ENCODE data around the gene VPS37C. TPM values are rescaled to one million over a fixed set of nuclear protein-coding genes. Genes with fewer than 3 reads are reported as not detected.

VPS37C gene
- total and polyA plus RNA-seq, 9 of the 15 experiments (the other 6 are each of a cell fraction or from before 2014, with no cell fraction given): 0.62 to 29.8 (median 11.5) TPM

GRCh38 chr11:61127991-61128390, 33.2 kb downstream of the VPS37C start:
- H3K9me3 ChIP-seq (replicated peaks; ENCODE audit: control insufficient read depth, insufficient read depth, low read depth, low read length): no peaks in the 10 kb centered on the region
- peaks cover 4% of the 10 kb centered on the region for H3K9me1 ChIP-seq (ENCODE audit: control insufficient read depth, insufficient read depth, low read length)
- H2AFZ ChIP-seq (ENCODE audit: low read depth, low read length): no peak overlapping the region
- TF ChIP-seq, protein P1, sequence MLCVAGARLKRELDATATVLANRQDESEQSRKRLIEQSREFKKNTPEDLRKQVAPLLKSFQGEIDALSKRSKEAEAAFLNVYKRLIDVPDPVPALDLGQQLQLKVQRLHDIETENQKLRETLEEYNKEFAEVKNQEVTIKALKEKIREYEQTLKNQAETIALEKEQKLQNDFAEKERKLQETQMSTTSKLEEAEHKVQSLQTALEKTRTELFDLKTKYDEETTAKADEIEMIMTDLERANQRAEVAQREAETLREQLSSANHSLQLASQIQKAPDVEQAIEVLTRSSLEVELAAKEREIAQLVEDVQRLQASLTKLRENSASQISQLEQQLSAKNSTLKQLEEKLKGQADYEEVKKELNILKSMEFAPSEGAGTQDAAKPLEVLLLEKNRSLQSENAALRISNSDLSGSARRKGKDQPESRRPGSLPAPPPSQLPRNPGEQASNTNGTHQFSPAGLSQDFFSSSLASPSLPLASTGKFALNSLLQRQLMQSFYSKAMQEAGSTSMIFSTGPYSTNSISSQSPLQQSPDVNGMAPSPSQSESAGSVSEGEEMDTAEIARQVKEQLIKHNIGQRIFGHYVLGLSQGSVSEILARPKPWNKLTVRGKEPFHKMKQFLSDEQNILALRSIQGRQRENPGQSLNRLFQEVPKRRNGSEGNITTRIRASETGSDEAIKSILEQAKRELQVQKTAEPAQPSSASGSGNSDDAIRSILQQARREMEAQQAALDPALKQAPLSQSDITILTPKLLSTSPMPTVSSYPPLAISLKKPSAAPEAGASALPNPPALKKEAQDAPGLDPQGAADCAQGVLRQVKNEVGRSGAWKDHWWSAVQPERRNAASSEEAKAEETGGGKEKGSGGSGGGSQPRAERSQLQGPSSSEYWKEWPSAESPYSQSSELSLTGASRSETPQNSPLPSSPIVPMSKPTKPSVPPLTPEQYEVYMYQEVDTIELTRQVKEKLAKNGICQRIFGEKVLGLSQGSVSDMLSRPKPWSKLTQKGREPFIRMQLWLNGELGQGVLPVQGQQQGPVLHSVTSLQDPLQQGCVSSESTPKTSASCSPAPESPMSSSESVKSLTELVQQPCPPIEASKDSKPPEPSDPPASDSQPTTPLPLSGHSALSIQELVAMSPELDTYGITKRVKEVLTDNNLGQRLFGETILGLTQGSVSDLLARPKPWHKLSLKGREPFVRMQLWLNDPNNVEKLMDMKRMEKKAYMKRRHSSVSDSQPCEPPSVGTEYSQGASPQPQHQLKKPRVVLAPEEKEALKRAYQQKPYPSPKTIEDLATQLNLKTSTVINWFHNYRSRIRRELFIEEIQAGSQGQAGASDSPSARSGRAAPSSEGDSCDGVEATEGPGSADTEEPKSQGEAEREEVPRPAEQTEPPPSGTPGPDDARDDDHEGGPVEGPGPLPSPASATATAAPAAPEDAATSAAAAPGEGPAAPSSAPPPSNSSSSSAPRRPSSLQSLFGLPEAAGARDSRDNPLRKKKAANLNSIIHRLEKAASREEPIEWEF (CRISPR knock-in tag; IDR thresholded peaks at IDR 0.05): no peak
- peak; percentile 32; the same call in 1 of the 2 replicates for TF ChIP-seq EGR1 (conservative IDR thresholded peaks at IDR 0.05)
- no peak for TF ChIP-seq EZH2 (IDR thresholded peaks at IDR 0.05; ENCODE audit: borderline replicate concordance, low read depth, low read length)
- peak; percentile 42; the same call in 1 of the 2 replicates for TF ChIP-seq POLR2G (IDR thresholded peaks at IDR 0.05; ENCODE audit: low read depth, low read length)
- TF ChIP-seq MCM5 (IDR thresholded peaks at IDR 0.05; ENCODE audit: low read depth): no peak
- TF ChIP-seq, protein P2, sequence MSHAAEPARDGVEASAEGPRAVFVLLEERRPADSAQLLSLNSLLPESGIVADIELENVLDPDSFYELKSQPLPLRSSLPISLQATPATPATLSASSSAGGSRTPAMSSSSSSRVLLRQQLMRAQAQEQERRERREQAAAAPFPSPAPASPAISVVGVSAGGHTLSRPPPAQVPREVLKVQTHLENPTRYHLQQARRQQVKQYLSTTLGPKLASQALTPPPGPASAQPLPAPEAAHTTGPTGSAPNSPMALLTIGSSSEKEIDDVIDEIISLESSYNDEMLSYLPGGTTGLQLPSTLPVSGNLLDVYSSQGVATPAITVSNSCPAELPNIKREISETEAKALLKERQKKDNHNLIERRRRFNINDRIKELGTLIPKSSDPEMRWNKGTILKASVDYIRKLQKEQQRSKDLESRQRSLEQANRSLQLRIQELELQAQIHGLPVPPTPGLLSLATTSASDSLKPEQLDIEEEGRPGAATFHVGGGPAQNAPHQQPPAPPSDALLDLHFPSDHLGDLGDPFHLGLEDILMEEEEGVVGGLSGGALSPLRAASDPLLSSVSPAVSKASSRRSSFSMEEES (CRISPR knock-in tag; IDR thresholded peaks at IDR 0.05): peak; percentile 62
- peaks cover 5% of the 10 kb centered on the region; the same call in 2 of the 3 replicates for H3K36me3 ChIP-seq (ENCODE audit: control insufficient read depth, insufficient read depth, low read length)
- H3K27me3 ChIP-seq (ENCODE audit: control insufficient read depth in 2 of 2, insufficient read depth in 2 of 2, low read length in 2 of 2): peaks cover 27 to 34% of the 10 kb centered on the region in 2 experiments
- H3K9ac ChIP-seq (ENCODE audit: insufficient read depth in 1 of 2, low read depth in 2 of 2, low read length in 2 of 2): no peak overlapping the region
- ATAC-seq: no peak
- intact Hi-C loops (cut with micrococcal nuclease) (loop anchor here (5.0 kb wide), 2 partner anchors 296 to 351 kb away; no protein-coding TSS in a partner anchor), in situ Hi-C loops (cut with MboI) (no loop called here)
- FAIRE-seq: no peak
- H3K4me2 ChIP-seq (ENCODE audit: insufficient read depth, low read length): no peak overlapping the region
- H3K4me3 ChIP-seq: no peak overlapping the region
- H3K79me2 ChIP-seq (ENCODE audit: control insufficient read depth, insufficient read depth, low read length): no peaks in the 10 kb centered on the region
- ChIA-PET CTCF (ENCODE audit: low intra/inter-chr PET ratio) (interaction anchor here (0.6 kb wide), 1 partner anchor 66 kb away, joined by 3 read pairs; no protein-coding TSS in a partner anchor), POLR2A (interaction anchor here (0.6 kb wide), 2 partner anchors 9 to 15 kb away, joined by 3 to 5 read pairs; no protein-coding TSS in a partner anchor)
- WGBS (ENCODE audit: insufficient coverage, low coverage, missing lambda C conversion rate): 66% methylated on average over 9 of the region's 9 CpGs
- peaks cover 19% of the 10 kb centered on the region for H4K20me1 ChIP-seq (replicated peaks; ENCODE audit: control insufficient read depth, insufficient read depth, low read length)
- DNase-seq (ENCODE audit: extremely low read depth in 1 of 4, low spot score in 3 of 4): no peak
- no TSS peak for BruUV-seq (replicated peaks)
- no peak overlapping the region for H3K27ac ChIP-seq (ENCODE audit: extremely low read depth, low read depth, low read length)
- peaks cover 0 to 21% of the 10 kb centered on the region in 2 experiments; a peak in 2 of 5 replicates for H3K4me1 ChIP-seq (replicated peaks in 1 of 2; ENCODE audit: control insufficient read depth in 2 of 2, insufficient read depth in 2 of 2, low read length in 2 of 2)
